Endodermal cell (in vitro differentiated cells): ENCODE measurements around the gene ABCB4. TPM values are rescaled to one million over a fixed set of nuclear protein-coding genes. Genes with fewer than 3 reads are reported as not detected.

Experiments
- DNase-seq: peaks from one replicate; pipeline ENCODE4 v3.0.0-alpha.2; 2017
- H3K27ac ChIP-seq: 2 replicates; pipeline ENCODE4 v1.5.1; 2013; ENCODE audit warnings: mild to moderate bottlenecking, low read depth, low read length, moderate library complexity
- H3K27me3 ChIP-seq: 2 replicates; pipeline ENCODE4 v1.6.1; 2013; ENCODE audit warnings: mild to moderate bottlenecking, low read length, moderate library complexity; ENCODE audit not compliant: insufficient read depth, control insufficient read depth, poor library complexity, severe bottlenecking
- H3K36me3 ChIP-seq: 2 replicates; pipeline ENCODE4 v1.7.0; 2013; ENCODE audit warnings: mild to moderate bottlenecking, low read length, moderate library complexity; ENCODE audit not compliant: control insufficient read depth, insufficient read depth
- H3K4me1 ChIP-seq: one replicate; pipeline ENCODE4 v1.7.0; 2013; ENCODE audit warnings: low read length; ENCODE audit not compliant: control insufficient read depth, insufficient read depth
- H3K4me3 ChIP-seq: 2 replicates; pipeline ENCODE4 v1.5.1; 2013; ENCODE audit warnings: mild to moderate bottlenecking, low read length, moderate library complexity
- H3K9ac ChIP-seq: 2 replicates; pipeline ENCODE4 v1.6.1; 2013; ENCODE audit warnings: mild to moderate bottlenecking, low read length, moderate library complexity; ENCODE audit not compliant: poor library complexity, severe bottlenecking; ENCODE audit errors: extremely low read depth
- H3K9me3 ChIP-seq: 2 replicates; pipeline ENCODE4 v1.6.1; 2013; ENCODE audit warnings: mild to moderate bottlenecking, low read length, moderate library complexity; ENCODE audit not compliant: control insufficient read depth
- H3K27ac Mint-ChIP-seq: 2 replicates; pipeline ENCODE4 v1.8.0; 2020; ENCODE audit warnings: mixed read lengths
- H3K27me3 Mint-ChIP-seq: 2 replicates; pipeline ENCODE4 v1.8.0; 2021; ENCODE audit warnings: mild to moderate bottlenecking, mixed read lengths; ENCODE audit not compliant: insufficient read depth
- H3K36me3 Mint-ChIP-seq: 2 replicates; pipeline ENCODE4 v1.8.0; 2020; ENCODE audit warnings: low read depth, mixed read lengths
- H3K4me1 Mint-ChIP-seq: 2 replicates; pipeline ENCODE4 v1.8.0; 2020; ENCODE audit warnings: mixed read lengths
- H3K4me3 Mint-ChIP-seq: 2 replicates; pipeline ENCODE4 v1.8.0; 2020; ENCODE audit warnings: mild to moderate bottlenecking, moderate library complexity, mixed read lengths
- H3K9me3 Mint-ChIP-seq: 2 replicates; pipeline ENCODE4 v1.8.0; 2020; ENCODE audit warnings: mild to moderate bottlenecking, mixed read lengths
- CTCF ChIP-seq: fragments of 200-600 bp; sonication (generic); conservative IDR thresholded peaks from 2 replicates; pipeline ENCODE4 v1.5.0; 2021; ENCODE audit warnings: antibody characterized with exemption, mild to moderate bottlenecking
- WGBS, 2 experiments: methylation state at CpG; one replicate each; pipeline versions ENCODE4 v1.1.5 to v1.1.7; 2013; ENCODE audit warnings: missing lambda C conversion rate in 2 of 2, mixed read lengths in 1 of 2; ENCODE audit not compliant: insufficient coverage in 1 of 2, insufficient read length in 1 of 2; 5-methylcytosine and 5-hydroxymethylcytosine counted together
- total RNA-seq, 2 donors: library from RNA; stranded (reverse); fragmentation: NEBNext Ultra II Directional in 1 of 2; extraction: Animal tissue kit (Norgen Biotek cat#: 25700) in 1 of 2; gene quantifications; 2 replicates in 1 of 2; 3 replicates in 1 of 2; pipeline ENCODE4 v1.2.1, GENCODE V29; 2021

The ABCB4 gene
- total RNA-seq, 2 donors from 2014 or later, result 0.60 to 0.77 TPM

GRCh38 chr7:87361320-87361719, 114.2 kb downstream of the ABCB4 start:
- no peak overlapping the region for H3K4me3 Mint-ChIP-seq
- TF ChIP-seq CTCF, result no peak
- H3K36me3 ChIP-seq, result peaks cover 39% of the 10 kb centered on the region
- WGBS, 2 experiments, result 97 to 100% methylated on average over 2 of the region's 2 CpGs
- no peak overlapping the region for H3K27ac Mint-ChIP-seq
- H3K4me1 ChIP-seq, result no peaks in the 10 kb centered on the region
- H3K27ac ChIP-seq, result no peak overlapping the region
- peaks cover 32% of the 10 kb centered on the region for H3K36me3 Mint-ChIP-seq
- H3K27me3 Mint-ChIP-seq, result no peaks in the 10 kb centered on the region
- H3K4me3 ChIP-seq, result no peak overlapping the region
- H3K4me1 Mint-ChIP-seq, result no peaks in the 10 kb centered on the region
- H3K9me3 Mint-ChIP-seq, result peaks cover 18% of the 10 kb centered on the region
- no peak overlapping the region for H3K9ac ChIP-seq
- H3K9me3 ChIP-seq, result peaks cover 40% of the 10 kb centered on the region
- DNase-seq, result no peak
- no peaks in the 10 kb centered on the region for H3K27me3 ChIP-seq

GRCh38 chr7:87359366-87359765, 116.1 kb downstream of the ABCB4 start:
- TF ChIP-seq CTCF, result no peak
- peaks cover 57% of the 10 kb centered on the region for H3K36me3 ChIP-seq
- H3K9me3 ChIP-seq, result peaks cover 51% of the 10 kb centered on the region
- no peak overlapping the region for H3K4me3 ChIP-seq
- H3K4me1 ChIP-seq, result no peaks in the 10 kb centered on the region
- DNase-seq, result no peak
- Mint-ChIP-seq H3K4me1 (no peaks in the 10 kb centered on the region), H3K36me3 (peaks cover 48% of the 10 kb centered on the region), H3K27me3 (no peaks in the 10 kb centered on the region), H3K4me3 (no peak overlapping the region), H3K9me3 (peaks cover 37% of the 10 kb centered on the region), H3K27ac (no peak overlapping the region)
- no peaks in the 10 kb centered on the region for H3K27me3 ChIP-seq
- WGBS, 2 experiments, result 100% methylated on average over 1 to 2 of the region's 2 CpGs
- H3K27ac ChIP-seq, result no peak overlapping the region
- no peak overlapping the region for H3K9ac ChIP-seq

GRCh38 chr7:87356448-87356847, 119.0 kb downstream of the ABCB4 start:
- Mint-ChIP-seq H3K36me3 (peaks cover 70% of the 10 kb centered on the region), H3K4me1 (no peaks in the 10 kb centered on the region), H3K27me3 (no peaks in the 10 kb centered on the region), H3K9me3 (peaks cover 58% of the 10 kb centered on the region), H3K4me3 (no peak overlapping the region), H3K27ac (no peak overlapping the region)
- peaks cover 75% of the 10 kb centered on the region for H3K36me3 ChIP-seq
- WGBS, 2 experiments, result 96 to 100% methylated on average over 1 of the region's 1 CpG
- TF ChIP-seq CTCF, result no peak
- no peaks in the 10 kb centered on the region for H3K27me3 ChIP-seq
- no peaks in the 10 kb centered on the region for H3K4me1 ChIP-seq
- H3K9ac ChIP-seq, result no peak overlapping the region
- no peak overlapping the region for H3K27ac ChIP-seq
- H3K4me3 ChIP-seq, result peak overlapping the region; percentile 19
- H3K9me3 ChIP-seq, result peaks cover 80% of the 10 kb centered on the region
- DNase-seq, result no peak
